ENCODE results near the gene CNGA3.

The CNGA3 gene

GRCh38 chr2:98445683-98446581, 99.7 kb downstream of the CNGA3 start:
- DNase-seq: no peak

- no peak for DNase-seq
These were observed 100.6 kb downstream of the CNGA3 start for GRCh38 chr2:98446850-98447249.
